ENCODE results near the gene TAS2R40. TPM values are rescaled to one million over a fixed set of nuclear protein-coding genes. Genes with fewer than 3 reads are reported as not detected.
"Not testable (repeated sequence)": the region's sequence is repeated elsewhere in the genome, so short reads cannot be mapped to it uniquely, and the experiment has no call there.

TAS2R40 gene
- total RNA-seq = not detected

DNA sequence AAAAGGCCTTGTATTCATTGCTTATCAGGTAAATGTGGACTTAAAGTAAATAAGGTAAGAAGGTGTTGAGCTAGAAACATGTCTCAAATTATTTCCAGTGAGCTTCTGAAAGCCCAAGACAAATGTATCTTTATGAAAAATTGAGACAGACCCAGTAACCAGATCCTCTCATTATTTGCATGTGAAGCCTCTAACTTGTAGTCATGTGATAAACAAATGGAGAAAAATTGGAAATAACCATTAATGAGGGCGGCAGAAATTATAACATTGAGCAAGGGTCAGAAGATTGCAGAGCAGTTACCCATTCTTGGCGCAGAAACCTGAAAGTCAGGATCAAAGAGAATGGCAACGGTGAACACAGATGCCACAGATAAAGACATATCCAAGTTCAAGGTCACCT is at the start of gene TAS2R40:
Gene TAS2R40, plus strand, starts transcription at position 301 of the 400 bp plus-strand sequence. Its CDS starts 42 bp downstream, at position 343.
- no peak for DNase-seq

DNA sequence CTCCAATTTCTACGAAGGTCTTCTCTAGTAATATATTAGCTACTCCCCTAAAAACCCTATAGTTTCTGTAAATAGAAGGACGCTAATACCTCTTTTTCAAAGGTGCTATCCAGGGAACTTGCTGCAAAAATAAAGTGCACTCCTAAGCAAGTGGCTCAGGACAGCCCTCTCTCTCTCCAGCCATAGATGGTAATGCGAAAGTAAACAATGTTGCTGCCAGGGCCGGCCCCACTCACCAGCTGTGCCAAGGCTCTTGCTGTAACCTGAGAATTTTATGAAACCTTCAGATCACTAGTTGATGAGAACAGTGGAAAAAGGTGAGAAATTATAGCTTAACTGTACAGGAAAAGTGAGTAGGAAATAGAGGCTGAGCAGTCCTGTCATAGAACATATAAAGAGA is 49.5 kb upstream of the TAS2R40 start:
- peak; percentile 61 for DNase-seq

DNA sequence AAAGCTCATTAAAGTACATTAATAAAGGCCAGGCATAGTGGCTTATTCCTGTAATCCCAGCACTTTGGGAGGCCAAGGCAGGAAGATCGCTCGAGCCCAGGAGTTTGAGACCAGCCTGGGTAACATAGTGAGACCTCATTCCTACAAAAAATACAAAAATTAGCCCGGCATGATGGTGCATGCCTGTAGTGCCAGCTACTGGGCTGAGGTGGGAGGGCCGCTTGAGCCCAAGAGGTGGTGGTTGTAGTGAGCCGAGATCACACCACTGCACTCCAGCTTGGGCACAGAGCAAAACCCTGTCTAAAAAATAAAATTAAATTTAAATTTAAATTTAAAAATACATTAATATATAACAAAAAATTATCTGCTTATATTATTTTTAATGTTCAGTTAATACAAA is 45.7 kb upstream of the TAS2R40 start:
- DNase-seq = no peak

DNA sequence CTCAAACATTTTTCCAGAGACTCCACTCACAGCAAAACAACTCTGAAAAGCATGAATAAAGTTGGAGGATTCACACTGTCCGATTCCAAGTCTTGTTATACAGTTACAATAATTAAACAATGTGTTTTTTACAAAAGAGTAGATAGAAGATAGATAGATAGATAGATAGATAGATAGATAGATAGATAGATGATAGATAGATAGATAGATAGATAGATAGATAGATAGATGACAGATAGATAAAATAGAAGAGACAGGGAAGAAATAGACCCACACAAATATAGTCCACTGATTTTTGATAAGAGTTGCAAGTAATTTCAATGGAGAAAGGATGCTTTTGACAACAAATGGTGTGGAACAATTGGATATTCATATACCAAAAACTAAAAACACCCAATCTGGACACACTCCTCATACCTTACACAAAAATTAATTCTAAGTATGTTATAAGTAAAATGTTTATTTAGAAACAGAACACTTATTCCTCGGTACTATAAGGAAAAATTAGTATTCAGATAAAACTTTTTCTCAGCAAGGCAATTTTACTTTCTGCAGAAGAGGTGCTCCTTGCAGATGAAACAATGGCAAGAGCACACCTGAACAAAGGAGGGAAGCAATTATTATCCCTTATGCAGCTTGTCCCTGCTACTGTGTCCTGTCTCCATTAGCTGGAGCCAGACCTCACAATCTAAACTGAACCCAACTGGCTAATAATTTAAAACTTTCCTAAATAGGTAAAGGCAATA is 44.3 kb upstream of the TAS2R40 start:
- no peak for DNase-seq

DNA sequence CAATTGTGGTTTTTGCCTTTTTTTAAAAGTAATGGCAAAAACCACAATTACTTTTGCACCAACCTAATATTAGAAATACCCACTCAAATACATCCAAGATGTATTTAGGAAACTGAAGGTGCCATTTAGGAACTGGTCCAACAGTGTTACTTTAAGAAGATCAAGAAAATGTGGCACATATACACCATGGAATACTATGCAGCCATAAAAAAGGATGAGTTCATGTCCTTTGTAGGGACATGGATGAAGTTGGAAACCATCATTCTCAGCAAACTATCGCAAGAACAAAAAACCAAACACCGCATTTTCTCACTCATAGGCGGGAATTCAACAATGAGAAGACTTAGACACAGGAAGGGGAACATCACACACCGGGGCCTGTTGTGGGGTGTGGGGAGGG is 41.1 kb upstream of the TAS2R40 start:
- not testable (repeated sequence) for DNase-seq

DNA sequence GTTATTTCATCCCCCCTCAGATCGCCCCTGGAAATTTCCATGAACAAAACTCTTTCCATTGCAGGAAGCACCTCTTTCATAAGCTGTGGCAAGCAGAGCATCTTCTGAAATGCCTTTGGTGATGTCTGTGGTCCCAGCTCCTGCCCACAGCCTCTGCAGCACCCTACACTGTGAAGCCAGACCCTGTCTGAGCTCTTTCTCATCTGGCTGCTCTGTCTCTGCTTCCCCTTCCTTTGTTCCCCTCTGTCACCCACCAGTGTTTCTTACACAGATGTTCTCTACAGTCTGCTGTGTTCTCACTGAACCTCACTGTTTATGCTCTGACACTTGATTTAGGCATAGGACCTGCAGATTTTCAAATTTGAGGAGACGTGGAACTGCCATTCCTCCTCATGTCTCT is 40.5 kb upstream of the TAS2R40 start:
- DNase-seq = no peak

DNA sequence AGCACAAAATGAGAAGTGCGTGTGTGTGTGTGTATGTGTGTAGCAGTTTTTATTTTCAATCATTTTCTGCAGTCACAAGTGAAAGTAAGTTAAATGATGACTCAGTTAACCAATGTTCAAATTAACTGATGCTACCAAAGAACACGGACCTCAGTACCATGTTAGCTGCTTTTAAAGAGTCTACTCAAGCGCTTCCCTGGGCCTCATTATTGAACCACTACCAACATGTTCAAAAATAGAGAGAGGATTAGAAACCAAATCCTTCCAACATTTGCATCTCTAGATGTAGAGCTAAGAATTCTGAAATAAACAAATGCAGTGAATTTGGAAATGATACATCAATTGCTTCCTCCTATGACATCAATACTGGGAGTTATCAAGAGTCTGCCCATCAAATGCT is 38.8 kb upstream of the TAS2R40 start, which contains the start of gene TAS2R39:
Gene TAS2R39, plus strand, starts transcription at position 396 of the 400 bp plus-strand sequence. Its CDS starts 0 bp downstream, at position 396.
- no peak for DNase-seq

DNA sequence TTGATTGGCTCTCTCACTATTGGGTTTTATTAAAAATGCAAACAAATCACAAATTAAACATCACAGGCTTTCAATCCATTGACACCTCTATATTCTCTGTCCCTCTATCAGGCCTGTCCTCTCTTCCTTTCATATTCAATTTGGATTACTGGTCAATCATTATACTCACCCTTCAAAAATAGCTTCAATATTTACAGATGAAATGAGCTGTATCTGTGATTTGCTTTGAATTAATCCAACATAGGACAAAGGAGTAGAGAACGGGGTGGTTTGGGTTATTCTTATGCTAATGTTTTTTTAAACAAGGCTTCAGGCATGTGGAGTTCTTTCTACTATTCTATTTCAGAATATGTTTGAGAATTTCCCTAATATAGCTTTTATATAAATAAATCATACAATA is 36.3 kb upstream of the TAS2R40 start:
- DNase-seq = no peak

DNA sequence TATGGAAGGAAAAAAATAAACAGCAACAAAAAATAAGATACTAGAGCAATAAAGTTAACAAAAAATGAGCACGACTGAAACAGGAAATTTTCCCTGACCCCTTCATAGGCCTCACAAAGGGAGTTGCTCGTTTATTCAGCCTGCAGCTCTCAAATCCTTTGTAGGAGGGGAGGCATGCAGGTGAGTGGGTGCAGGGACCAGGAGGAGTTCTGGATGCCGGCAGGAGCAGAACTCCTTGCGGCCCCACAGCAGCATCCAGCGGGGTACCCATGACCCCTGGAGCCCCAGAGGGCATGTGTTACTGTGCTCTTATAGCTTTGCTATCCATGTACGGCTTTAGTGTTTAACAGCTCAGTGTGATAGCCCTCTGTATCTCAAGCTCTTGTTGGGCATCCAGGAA is 32.8 kb upstream of the TAS2R40 start:
- DNase-seq = no peak

DNA sequence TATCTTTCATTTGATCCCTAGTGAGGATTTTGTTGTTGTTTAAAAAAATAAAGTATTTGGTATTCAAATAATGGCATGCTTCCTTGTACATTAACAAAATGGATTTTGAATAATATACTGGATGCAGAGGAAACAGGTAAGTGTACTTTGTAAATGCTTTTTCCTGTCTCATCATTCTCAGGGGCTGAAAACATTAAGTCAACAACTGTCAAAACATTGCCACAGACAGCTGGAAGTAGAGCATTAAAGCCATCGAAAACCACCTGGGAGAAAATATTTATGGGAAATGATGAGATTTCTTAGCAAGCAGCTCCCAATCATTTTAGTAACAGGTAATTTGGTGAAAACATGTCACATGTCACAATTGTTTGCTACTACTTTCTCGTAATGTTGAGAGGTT is 28.0 kb upstream of the TAS2R40 start:
- DNase-seq = no peak

DNA sequence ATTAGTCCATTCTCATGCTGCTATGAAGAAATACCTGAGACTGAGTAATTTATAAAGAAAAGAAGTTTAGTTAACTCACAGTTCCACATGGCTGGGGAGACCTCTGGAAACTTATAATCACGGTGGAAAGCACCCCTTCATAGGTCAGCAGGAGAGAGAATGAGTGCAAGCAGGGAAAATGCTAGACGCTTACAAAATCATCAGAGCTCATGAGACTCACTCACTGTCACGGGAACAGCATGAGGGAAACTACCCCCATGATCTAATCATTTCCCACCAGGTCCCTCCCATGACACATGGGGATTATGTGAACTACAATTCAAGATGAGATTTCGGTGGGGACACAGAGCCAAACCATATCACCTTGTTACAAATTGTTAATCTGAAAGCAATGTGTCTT is 22.8 kb upstream of the TAS2R40 start:
- no peak for DNase-seq

DNA sequence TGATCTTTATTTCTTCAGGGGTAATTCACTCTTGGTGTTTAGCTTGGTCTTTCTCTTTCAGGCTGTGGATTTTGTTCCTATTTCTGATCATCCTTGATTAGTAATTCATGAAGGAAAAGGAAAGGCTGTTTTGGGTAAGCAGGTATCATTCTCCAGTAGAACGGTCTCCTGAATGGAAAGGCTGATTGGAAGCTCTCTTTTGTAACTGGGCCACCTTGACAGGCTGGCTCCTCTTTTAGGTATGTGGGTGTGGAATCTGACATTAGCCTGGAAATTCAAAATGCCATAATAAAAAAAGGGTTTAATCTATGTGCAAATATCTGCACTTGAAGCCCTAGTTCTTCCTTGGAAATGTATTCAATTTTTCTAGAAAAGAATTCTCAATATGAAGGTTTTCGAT is 19.7 kb upstream of the TAS2R40 start:
- DNase-seq = no peak

DNA sequence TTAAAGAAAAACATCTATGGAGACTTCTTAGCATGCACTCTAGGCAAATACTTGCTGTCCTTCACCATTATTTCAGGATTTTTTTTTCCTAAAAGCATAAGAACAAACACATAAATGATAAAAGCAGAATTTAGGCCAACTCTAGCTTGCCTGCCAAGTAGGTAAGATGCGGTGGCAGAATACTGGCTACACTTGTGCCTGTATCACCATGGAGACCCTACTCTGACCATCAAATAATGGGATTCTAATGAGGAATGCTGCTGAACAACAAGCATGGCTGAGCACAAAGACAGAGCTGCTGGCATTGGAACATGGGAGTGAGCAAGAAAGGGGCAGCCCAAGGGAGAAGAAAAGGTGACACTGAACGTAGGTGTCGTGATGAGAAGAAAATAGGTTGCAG is 18.5 kb upstream of the TAS2R40 start:
- no peak for DNase-seq

DNA sequence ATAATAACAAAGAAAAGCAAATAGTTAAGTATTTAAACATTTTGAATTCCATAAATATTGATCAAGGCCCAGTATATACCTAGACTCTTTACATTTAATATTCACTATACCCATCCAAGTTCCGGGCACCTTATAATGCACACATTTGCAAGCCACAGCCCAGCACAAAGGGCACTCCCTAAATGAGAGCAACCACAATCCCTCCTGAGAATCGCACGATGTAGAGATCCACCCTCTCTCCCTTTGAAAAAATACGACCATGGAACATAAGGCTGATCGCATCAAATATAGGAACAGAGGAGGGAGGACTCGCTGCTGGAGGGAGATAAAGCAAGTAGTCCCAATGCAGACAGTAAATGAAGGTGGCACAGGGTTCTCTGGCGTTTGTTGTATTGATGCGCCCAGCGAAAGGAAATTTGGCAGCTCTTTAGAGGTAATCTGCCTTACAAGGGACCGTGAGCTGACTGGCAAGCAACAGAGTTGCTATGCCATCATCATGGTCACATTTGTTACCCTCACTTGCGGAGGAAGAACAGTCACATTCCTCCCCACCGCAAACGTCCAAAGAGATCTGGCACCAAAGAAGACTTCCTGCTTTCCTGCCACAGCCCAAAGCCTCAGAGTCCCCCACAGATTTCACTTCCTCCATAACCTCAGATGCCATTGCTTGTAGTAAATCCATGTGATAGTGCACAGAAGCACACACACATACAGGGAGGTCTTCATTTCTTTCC is 16.1 kb upstream of the TAS2R40 start:
- no peak for DNase-seq

DNA sequence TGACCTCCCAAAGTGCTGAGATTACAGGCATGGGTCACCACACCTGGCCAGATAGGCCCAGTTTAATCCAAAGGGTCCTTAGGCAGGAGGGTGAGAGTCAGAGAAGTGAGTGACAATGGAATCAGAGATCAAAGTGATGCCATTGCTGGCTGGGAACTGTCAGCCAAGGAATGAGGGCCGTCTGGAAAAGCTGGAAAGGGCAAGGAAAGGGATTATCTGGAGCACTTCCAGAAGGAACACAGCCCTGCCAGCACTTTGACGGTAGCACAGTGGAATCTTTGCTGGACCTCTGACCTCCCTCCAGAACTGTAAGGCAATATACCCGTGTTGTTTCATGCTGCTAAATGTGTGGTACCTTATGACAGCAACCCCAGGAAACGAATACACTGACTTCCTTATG is 11.3 kb upstream of the TAS2R40 start:
- no peak for DNase-seq

DNA sequence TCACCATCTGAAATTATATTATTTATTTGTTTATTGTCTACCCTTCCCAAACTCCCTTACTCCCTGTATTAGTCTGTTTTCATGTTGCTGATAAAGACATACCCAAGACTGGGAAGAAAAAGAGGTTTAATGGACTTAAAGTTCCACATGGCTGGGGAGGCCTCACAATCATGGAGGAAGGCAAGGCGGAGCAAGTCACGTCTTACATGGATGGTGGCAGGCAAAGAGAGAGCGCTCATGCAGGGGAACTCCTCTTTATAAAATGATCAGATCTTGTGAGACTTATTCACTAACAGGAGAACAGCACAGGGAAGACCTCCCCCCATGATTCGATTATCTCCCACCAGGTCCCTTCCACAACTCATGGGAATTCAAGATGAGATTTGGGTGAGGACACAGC is 8.4 kb upstream of the TAS2R40 start:
- not testable (repeated sequence) for DNase-seq

DNA sequence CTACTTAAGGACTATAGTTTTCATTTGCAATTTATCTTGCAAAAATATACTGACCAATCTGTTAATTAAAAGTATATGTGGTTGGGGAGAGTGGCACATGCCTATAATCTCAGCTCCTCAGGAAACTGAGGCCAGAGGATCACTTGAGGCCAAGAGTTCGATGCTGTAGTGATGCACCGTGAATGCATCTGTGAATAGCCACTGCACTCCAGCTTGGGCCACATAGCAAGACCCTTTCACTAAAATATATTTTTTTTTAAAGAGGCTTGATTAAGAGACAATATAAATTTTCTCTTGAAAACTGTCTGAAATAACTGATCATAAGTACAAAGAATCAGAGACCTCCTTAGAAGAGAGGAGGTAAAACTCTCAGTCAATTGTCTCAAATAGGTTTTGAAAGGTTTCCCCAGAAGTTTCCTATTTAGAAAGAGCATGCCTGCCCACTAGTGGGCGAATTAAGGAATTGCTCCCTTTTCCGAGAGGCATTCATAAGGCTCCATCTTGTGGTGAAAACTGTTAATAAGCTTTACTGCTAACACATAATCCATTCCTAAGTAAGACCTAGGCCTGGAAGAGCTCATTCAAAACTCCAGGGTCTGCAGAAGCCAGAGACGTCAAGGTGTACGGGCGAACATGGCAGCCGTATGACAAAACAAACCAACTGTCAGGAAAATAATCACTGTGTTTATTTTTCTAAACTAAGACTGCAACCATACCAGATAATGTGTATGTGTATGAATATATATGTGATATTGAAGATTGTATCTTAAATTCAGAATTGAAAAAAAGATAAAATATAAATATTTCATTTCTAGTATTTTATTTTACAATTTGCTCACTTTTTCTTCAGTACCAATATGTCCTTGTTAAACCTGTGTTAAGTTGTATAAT is 6.8 kb upstream of the TAS2R40 start:
- peak; percentile 94 for DNase-seq

DNA sequence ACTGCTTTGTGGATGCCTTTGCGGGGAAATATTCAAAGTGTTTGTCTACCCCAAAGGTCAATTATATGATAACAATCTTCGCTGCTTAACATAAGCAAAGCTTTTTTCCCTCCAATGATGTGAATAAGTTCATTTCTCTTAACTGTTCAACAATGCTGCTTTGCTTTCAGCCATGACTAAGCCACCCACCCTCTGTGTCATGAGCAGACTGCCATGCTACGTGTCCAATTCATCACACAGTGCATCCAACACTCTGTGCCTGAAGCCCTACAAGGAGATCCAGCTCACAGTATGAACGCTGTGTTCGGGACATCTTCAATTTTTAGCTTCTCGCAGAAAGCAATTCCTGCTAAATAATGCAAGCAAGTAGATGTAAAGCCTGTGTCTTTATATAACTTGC is 5.7 kb upstream of the TAS2R40 start:
- DNase-seq = no peak

DNA sequence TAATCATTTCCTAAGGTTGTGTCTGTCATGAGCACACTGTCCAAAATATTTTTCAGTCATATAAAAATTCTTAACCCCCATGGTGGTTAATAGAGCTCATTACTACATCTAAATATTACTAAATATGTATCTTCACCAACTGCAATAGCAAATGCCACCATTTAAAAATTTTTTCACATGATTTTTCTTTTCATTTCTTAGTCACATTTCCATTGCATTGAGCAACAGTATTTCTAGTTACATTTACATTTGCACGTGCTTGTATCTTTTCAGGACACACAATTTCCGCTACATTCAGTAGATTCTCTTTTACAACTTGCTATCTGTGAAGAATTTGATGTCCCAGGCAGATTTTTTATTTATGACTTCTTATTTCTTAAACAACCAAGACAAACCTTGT is 5.2 kb upstream of the TAS2R40 start:
- no peak for DNase-seq

DNA sequence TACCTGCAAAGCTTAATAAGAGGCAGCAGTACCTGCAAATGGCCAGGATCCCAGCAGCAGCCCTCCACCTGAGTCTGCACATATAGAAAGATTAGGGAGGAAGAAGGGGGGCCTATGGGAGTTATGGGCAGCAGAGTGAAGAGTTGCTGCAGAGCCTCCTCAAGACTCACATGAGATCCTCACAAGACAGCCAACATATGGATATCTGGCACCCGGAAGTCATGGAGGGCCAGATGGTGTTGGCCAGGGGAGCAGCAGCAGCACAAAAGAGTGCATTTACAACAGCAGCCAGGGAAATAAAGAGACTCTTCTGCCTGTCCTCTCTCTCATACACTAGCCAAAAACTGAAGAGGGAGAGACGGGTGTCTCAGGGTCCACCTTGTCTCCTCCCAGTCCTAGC is 4.0 kb upstream of the TAS2R40 start:
- no peak for DNase-seq

DNA sequence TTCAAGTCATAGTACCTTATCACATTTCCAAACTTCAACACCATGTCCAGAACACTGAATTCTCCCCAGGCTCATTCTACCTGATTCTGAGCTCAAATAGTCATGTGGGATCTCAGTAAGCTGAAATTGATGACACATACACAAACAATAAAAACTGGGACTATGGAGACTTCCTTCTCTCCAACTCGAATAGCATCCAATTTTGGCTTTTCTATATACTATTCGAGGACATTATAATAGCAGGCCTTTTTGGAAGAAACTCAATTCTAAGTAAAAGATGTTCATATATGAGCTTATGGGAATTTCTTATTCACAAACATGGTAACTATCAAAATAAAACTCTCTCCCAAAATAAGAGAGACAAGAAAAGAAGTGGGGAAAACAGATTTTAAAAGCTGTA is 551 bp upstream of the TAS2R40 start:
- DNase-seq = no peak

DNA sequence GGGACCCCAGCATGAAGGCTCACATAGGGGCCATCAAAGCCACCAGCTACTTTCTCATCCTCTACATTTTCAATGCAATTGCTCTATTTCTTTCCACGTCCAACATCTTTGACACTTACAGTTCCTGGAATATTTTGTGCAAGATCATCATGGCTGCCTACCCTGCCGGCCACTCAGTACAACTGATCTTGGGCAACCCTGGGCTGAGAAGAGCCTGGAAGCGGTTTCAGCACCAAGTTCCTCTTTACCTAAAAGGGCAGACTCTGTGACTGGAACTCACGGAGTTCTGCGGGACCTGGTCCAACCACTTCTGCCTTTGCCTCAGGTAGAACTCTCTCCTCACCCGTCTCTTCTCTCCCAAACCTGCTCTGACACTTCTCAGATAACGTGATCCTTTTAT is 945 bp downstream of the TAS2R40 start:
- DNase-seq = no peak

DNA sequence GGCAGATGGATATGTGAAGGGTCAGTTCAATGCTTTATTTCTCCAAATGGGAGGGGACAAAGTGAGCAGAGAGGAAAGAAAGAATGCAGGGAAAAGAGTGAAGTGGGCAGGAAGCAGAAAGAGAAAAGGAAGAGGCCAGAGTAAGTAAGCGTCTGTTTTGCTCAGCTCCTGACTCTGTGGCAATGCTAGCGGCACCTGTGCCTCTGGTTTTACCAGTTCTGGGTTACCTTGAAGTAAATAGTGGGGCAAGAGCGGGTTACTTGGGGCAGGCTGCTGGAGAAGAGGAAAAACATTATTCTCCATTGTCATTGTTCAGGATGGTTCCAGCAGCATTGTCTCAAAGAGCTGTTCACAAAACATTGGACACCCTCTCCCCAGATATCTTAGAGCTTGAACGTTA is 1.9 kb downstream of the TAS2R40 start:
- no peak for DNase-seq

Measured in tongue (tissue), 2 donors.